ENCODE measurements around the gene GPR37. TPM values are rescaled to one million over a fixed set of nuclear protein-coding genes. Genes with fewer than 3 reads are reported as not detected.

The GPR37 gene
- total RNA-seq = 0.10 TPM in 1 of 2 replicates, not detected in the other

DNA sequence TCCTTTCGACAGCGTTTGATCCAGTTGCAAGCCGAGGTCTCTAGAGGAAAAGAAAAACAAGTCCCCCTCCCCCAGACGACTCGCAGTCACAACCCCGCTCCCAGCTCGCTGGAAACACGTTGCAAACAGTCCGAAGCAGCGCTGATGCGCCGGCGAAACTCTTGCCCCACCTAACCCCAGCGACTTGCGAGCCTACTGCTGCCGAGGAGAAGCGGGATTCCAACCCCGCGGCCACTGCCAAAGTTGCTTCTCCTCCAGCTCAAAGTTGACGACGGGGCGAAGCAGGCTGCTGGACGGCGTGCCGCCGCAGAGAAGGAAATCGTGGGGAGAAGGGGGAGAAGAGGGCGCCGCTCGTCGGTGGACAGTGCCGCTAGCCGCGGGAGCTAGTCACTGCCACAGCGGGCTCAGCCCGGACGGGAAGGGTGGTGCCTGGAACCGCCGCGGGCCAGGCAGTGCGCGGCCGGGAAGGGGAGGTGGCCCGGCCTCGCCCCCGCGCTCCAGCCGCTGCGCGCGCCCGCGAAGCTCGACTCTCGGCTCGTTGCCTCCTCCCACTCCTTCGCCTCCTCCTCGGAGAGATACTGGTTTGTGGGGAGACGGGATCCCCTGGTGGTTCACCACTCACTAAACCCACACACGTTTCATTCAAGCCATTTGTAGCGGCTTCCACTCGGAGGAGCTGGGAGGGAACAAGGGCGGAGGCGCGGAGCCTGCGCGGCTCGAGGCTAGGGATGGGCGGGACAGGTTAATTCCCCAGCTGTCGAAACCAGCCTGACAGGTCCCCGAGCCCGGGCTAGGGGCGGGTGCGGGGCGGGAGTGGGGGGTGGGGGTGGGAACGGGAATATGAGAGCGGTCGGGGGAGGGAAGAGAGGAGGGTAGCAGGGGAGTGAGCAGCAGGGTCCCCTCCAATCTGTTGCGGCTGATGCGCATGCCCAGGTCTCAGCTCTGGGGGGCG, at the start of gene GPR37:
TSS of gene GPR37 (minus strand) at position 392 of the 952 bp plus-strand sequence. CDS start 816 bp downstream, outside the sequence.

Other genes starting within 250 kb of the GPR37 start
- gene POT1, start 164.0 kb upstream of the GPR37 start, total RNA-seq = 14.1 and 14.7 TPM in 2 replicates

Measured in mammary microvascular endothelial cell (primary cell).